ENCODE measurements around the gene GCHFR.

The GCHFR gene

DNA sequence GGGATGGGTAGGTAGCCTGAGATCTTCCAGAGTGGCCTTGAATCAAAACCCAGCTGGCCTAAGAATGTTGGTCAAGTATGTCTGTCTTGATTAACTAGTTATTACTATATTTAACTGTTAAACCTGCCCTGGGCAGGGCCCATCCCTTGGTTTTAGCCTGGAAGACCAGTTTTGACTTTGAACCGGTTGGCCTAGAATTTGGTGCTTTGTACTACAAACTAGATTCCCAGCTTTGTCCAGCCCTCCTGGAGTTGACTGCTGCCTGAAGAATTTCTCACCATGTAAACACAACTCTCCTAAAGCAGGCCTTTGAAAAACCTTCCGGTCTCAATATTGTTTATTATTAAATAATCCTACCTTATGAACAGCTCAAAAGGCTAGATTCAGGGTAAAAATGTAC lies 21.9 kb downstream of the GCHFR start:
- TF ChIP-seq, protein P1, sequence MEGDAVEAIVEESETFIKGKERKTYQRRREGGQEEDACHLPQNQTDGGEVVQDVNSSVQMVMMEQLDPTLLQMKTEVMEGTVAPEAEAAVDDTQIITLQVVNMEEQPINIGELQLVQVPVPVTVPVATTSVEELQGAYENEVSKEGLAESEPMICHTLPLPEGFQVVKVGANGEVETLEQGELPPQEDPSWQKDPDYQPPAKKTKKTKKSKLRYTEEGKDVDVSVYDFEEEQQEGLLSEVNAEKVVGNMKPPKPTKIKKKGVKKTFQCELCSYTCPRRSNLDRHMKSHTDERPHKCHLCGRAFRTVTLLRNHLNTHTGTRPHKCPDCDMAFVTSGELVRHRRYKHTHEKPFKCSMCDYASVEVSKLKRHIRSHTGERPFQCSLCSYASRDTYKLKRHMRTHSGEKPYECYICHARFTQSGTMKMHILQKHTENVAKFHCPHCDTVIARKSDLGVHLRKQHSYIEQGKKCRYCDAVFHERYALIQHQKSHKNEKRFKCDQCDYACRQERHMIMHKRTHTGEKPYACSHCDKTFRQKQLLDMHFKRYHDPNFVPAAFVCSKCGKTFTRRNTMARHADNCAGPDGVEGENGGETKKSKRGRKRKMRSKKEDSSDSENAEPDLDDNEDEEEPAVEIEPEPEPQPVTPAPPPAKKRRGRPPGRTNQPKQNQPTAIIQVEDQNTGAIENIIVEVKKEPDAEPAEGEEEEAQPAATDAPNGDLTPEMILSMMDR (IDR thresholded peaks at IDR 0.05; ENCODE audit: low read depth, low read length, missing control alignments) = no peak
- DNase-seq (ENCODE audit: extremely low read depth, low read depth) = no peak
- H3K4me3 ChIP-seq (replicated peaks; ENCODE audit: low read depth, low read length) = no peak overlapping the region

DNA sequence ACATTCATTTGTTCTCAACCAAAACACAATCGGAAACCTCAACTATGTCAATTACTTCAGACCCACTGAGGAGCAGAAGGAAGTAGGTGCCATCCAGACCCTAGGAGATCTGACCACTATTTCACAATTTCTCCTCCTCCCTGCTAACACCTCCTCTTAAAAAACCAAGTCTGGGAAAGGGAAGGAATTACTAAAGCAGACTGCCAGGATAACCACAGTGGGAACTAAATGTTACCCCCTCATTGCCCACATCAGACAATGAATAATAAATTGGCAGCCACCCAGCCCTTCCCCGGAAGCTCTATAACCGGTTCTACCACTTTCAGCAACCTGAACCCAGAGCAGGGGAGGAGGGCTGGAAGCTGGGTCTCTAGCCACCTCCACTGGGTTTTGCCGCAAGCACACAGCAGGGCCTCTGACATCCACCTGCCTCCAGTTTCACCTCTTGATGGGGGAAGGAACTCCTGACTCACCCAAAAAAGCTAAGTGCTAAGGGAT lies 23.5 kb downstream of the GCHFR start:
- DNase-seq (ENCODE audit: extremely low read depth, low read depth) = no peak
- TF ChIP-seq, protein P1 (IDR thresholded peaks at IDR 0.05; ENCODE audit: low read depth, low read length, missing control alignments) = no peak
- H3K4me3 ChIP-seq (replicated peaks; ENCODE audit: low read depth, low read length) = no peak overlapping the region

DNA sequence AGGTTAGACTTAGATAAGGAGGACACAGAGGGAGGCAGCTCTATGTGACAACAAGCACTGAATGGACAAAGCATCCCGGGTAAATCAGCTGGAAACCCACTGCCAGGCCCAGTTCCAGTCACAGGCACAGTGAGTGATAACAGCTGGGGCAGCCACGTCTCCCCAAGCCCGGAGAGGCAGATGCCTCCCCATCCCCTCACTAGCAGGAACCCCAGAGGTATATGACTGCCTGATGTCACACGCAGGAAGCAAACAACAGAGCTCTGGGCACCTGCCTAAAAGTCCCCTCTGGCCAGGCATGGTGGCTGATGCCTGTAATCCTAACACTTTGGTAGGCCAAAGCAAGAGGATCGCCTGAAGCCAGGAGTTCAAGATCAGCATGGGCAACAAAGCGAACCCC lies 24.1 kb downstream of the GCHFR start:
- TF ChIP-seq, protein P1 (IDR thresholded peaks at IDR 0.05; ENCODE audit: low read depth, low read length, missing control alignments) = no peak
- no peak for DNase-seq (ENCODE audit: extremely low read depth, low read depth)
- H3K4me3 ChIP-seq (replicated peaks; ENCODE audit: low read depth, low read length) = no peak overlapping the region

DNA sequence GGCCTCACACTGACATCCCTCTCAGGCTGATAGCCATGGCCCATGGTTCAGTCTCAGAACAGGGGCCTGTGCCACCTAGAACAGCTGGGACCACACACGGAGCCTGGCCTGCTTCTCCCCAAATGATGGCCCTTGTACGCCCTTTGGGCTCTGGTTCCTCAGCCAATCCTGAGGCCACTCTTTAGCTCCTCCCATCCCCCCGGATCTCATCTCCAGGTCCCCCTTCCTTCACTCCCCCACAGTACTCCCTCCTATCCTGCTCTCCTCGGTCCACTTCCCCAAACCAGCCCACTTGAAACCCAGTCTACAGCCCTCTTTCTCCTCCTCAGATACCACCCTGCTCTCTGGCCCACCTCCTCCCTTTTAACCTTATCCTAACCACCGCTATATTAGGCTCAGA lies 25.3 kb downstream of the GCHFR start:
- TF ChIP-seq, protein P1 (IDR thresholded peaks at IDR 0.05; ENCODE audit: low read depth, low read length, missing control alignments) = no peak
- DNase-seq (ENCODE audit: extremely low read depth, low read depth) = no peak
- H3K4me3 ChIP-seq (replicated peaks; ENCODE audit: low read depth, low read length) = no peak overlapping the region

DNA sequence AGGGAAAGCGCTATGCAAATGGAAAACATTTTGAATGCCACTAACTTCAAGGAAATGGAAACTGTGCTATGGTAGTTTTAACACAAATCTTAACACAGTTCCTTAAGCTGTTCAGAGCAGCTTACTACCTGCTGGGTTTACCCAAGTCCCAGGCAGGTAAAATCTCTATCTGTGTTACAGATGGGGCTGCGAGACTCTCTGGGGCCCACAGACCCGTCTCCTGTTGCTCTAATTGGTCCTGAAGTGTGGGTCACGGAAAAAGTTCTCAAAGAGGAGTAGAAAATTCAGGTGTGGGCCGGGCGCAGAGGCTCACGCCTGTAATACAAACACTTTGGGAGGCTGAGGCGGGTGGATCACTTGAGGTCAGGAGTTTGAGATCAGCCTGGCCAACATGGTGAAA lies 26.1 kb downstream of the GCHFR start:
- TF ChIP-seq, protein P1 (IDR thresholded peaks at IDR 0.05; ENCODE audit: low read depth, low read length, missing control alignments) = no peak
- H3K4me3 ChIP-seq (replicated peaks; ENCODE audit: low read depth, low read length) = no peak overlapping the region
- no peak for DNase-seq (ENCODE audit: extremely low read depth, low read depth)

DNA sequence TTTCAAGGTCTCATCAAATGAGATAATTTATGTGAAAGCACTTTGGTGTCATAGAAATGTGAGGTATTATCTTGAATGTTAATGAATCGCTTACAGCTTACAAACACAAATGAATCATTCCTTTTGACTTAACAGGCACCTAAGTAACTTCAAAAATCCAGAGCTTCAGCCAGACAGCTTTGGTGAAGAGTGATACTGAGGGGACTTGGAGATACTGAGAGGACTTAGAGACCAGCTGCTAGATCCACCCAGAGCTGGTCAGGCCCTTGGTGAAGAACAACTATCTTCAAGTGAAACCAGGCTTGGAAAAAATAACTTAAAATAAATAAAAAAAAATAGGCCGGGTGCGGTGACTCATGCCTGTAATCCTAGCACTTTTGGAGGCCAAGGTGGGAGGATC lies 26.9 kb downstream of the GCHFR start:
- DNase-seq (ENCODE audit: extremely low read depth, low read depth) = no peak
- TF ChIP-seq, protein P1 (IDR thresholded peaks at IDR 0.05; ENCODE audit: low read depth, low read length, missing control alignments) = no peak
- H3K4me3 ChIP-seq (replicated peaks; ENCODE audit: low read depth, low read length) = no peak overlapping the region

DNA sequence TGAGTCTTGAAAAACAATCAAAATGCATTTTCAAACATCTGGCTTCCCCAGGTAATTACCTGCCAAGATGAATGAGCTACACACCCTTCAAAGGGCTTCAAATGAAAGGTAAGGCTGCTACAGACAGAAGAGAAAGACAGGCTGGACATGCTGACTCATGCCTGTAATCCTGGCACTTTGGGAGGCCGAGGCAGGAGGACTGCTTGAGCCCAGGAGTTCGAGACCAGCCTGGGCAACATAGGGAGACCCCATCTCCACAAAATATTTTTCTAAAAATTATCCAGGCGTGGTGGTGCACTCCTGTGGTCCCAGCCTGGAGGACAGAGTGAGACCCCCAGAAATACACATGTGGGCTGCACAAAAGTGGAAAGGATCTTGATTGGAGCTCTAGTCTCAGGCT lies 28.5 kb downstream of the GCHFR start:
- no peak overlapping the region for H3K4me3 ChIP-seq (replicated peaks; ENCODE audit: low read depth, low read length)
- DNase-seq (ENCODE audit: extremely low read depth, low read depth) = no peak
- TF ChIP-seq, protein P1 (IDR thresholded peaks at IDR 0.05; ENCODE audit: low read depth, low read length, missing control alignments) = no peak

Data from HFF-Myc (cell line).